Transverse colon (tissue), 4 donors: ENCODE measurements around the gene ZNF487. TPM values are rescaled to one million over a fixed set of nuclear protein-coding genes. Genes with fewer than 3 reads are reported as not detected.

ENCODE experiments used
- DNase-seq: peaks from one replicate; pipeline ENCODE4 v3.0.0-alpha.2; 2019
- H3K27ac ChIP-seq, 4 donors: fragments of 200-600 bp; sonication (generic); 2 replicates each; pipeline ENCODE4 v1.5.1; 2016 to 2018; ENCODE audit warnings: inconsistent platforms in 4 of 4
- H3K27me3 ChIP-seq: fragments of 200-600 bp; sonication (generic); 2 replicates; pipeline ENCODE4 v1.5.1; 2017; ENCODE audit warnings: inconsistent platforms
- H3K36me3 ChIP-seq, 4 donors: fragments of 200-600 bp; sonication (generic); 2 replicates each; pipeline ENCODE4 v1.5.1; 2017 to 2019; ENCODE audit warnings: inconsistent platforms in 4 of 4
- H3K4me1 ChIP-seq, 4 donors: fragments of 200-600 bp; sonication (generic); 2 replicates each; pipeline ENCODE4 v1.5.1; 2017 to 2020; ENCODE audit warnings: inconsistent platforms in 4 of 4
- H3K4me3 ChIP-seq, 4 donors: fragments of 200-600 bp; sonication (generic); 1 replicate in 1 of 4; 2 replicates in 3 of 4; pipeline versions ENCODE4 v1.5.1 to v1.6.1; 2017 to 2019; ENCODE audit warnings: inconsistent platforms in 4 of 4
- H3K9me3 ChIP-seq, 2 donors: fragments of 200-600 bp; sonication (generic); 2 replicates each; pipeline ENCODE4 v1.5.1; 2017 to 2019; ENCODE audit warnings: inconsistent platforms in 2 of 2
- EP300 ChIP-seq: sonication (generic); formaldehyde crosslinking; IDR thresholded peaks from one replicate; pipeline ENCODE4 v1.6.1; 2017; ENCODE audit warnings: antibody characterized with exemption, low read depth
- POLR2A ChIP-seq: fragments of 450-650 bp; IDR thresholded peaks from one replicate; pipeline ENCODE4 v1.6.1; 2016; ENCODE audit warnings: antibody characterized with exemption, mild to moderate bottlenecking, moderate library complexity
- POLR2AphosphoS5 ChIP-seq, 3 donors: sonication (generic); formaldehyde crosslinking; IDR thresholded peaks; one replicate each; pipeline ENCODE4 v1.6.1; 2016; ENCODE audit warnings: antibody characterized with exemption in 3 of 3
- whole genome bisulfite sequencing, 2 donors: methylation state at CpG; one replicate each; pipeline ENCODE4 v1.1.5; 2018; ENCODE audit warnings: low coverage in 1 of 2; 5-methylcytosine and 5-hydroxymethylcytosine counted together
- in situ Hi-C, 4 donors: fragments of 200-750 bp; cut with MboI; loops; one replicate each; pipeline versions ENCODE4 v1.15.0 to v1.15.1; 2017; ENCODE audit warnings: low sequenced_read_pairs in 3 of 4, low pct_ligation_motif_present in 1 of 4, low pct_unique_long_range_greater_than_20kb in 1 of 4
- intact Hi-C: fragments of 100-400 bp; cut with DNase I; formaldehyde crosslinking; loops from one replicate; pipeline ENCODE4 v1.15.1; 2023; ENCODE audit warnings: low total_unique reads
- total RNA-seq, 4 donors: library from RNA; depleted of rRNA; stranded (reverse); fragments of >200 nt; gene quantifications; one replicate each; pipeline ENCODE4 v1.1.0, GENCODE V29; 2016
- TF ChIP-seq, protein P1 (sequence below), 5 experiments: fragments of 200-600 bp in 3 of 5; fragments of 450-650 bp in 2 of 5; sonication (generic) in 3 of 5; IDR thresholded peaks; 1 replicate in 2 of 5; 2 replicates in 3 of 5; pipeline ENCODE4 v1.5.1; 2016 to 2017; ENCODE audit warnings: antibody characterized with exemption in 5 of 5, inconsistent platforms in 3 of 5, mild to moderate bottlenecking in 2 of 5, moderate library complexity in 1 of 5

ZNF487 gene
- 10 to 100 TPM in 1 of 4 donors, 1 to 10 TPM in 3; 6.3 to 15.0 (median 7.9) TPM for total RNA-seq

DNA sequence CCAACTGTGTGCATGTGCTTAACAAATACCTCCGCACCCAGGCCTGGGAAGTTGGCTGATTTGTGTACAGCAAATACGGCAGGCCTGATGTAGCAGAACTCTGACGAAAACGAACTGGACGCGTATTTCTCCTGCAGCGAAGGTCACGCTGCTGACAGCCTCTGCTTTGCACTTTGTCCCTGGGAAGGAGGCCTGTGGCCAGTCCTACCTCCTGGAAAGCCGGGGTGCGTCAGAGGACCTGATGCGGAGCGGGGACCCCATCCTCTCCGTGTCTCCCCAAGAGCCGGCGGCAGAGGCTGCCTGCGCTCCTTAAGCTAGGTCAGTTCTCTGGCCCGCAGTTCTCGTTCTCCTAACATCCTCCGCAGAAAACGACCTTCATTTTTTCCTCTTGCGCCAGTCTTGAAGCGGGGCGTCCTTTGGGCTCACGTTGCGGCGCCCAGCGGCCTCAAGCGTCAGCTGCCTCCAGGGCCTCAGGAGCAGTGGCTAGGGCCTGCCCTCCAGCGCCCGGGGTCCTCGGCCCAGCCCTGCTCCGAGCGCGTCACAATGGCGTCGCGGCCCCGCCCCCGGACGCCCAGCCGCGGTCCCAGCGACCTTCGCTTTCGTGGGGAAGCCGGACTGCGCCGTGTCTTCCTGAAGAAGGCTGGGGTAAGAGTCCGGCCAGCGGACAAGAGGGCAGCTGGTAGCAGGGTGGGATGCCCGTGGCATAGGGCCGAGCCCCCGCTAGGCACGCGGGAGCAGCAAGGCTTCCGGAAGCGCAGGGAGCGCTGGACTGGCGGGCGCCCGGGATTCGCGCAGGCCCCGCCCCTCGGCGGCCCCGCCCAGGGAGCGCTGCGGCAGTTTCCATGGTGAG, at the start of gene ZNF487:
Gene ZNF487, plus strand, starts transcription at position 821 of the 850 bp plus-strand sequence. CDS start 38,703 bp downstream, outside the sequence.
- peak within 1 kb of the TSS; percentile 56 to 87 (median 86) for H3K4me3 ChIP-seq
- WGBS, 2 donors, result 0% methylated on average over 6 to 30 of the region's 69 CpGs
- H3K4me1 ChIP-seq, result peaks cover 3 to 16% (median 4%) of the 10 kb centered on the region in 4 donors
- no peaks in the 10 kb centered on the region for H3K36me3 ChIP-seq
- H3K27me3 ChIP-seq, result no peaks in the 10 kb centered on the region
- TF ChIP-seq POLR2A (peak; percentile 98), POLR2AphosphoS5 (IDR thresholded peaks at IDR 0.05) (peak; percentile 97 to 98 (median 98)), EP300 (peak; percentile 29)
- TF ChIP-seq, protein P1, sequence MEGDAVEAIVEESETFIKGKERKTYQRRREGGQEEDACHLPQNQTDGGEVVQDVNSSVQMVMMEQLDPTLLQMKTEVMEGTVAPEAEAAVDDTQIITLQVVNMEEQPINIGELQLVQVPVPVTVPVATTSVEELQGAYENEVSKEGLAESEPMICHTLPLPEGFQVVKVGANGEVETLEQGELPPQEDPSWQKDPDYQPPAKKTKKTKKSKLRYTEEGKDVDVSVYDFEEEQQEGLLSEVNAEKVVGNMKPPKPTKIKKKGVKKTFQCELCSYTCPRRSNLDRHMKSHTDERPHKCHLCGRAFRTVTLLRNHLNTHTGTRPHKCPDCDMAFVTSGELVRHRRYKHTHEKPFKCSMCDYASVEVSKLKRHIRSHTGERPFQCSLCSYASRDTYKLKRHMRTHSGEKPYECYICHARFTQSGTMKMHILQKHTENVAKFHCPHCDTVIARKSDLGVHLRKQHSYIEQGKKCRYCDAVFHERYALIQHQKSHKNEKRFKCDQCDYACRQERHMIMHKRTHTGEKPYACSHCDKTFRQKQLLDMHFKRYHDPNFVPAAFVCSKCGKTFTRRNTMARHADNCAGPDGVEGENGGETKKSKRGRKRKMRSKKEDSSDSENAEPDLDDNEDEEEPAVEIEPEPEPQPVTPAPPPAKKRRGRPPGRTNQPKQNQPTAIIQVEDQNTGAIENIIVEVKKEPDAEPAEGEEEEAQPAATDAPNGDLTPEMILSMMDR (IDR thresholded peaks at IDR 0.05), result peak in 3 of 5 experiments; percentile 15 to 35 (median 25)
- DNase-seq, result peak; percentile 94
- in situ Hi-C loops, result no loop called here
- H3K9me3 ChIP-seq, result no peaks in the 10 kb centered on the region
- H3K27ac ChIP-seq, result peak within 1 kb of the TSS; percentile 97 to 99 (median 98)
- intact Hi-C loops, result no loop called here

DNA sequence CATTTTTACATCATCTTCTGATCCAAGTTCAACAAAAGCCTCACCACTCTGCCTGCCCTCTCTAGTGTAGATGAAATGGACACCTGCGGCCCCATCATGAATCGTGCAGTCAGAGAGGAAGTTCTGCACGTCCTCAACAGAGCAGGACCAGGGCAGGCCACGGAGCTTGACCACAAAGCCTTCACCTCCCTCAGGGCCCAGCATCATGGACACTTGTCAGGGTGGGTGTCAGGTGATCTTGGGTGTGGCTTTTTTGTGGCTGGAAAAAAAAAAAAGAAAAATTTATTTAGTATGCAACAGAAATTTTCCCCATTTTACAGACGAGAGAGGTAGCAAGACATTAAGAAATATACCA, 49.3 kb upstream of the ZNF487 start:
- no peak overlapping the region for H3K27ac ChIP-seq
- H3K4me1 ChIP-seq, result peaks cover 0 to 16% (median 3%) of the 10 kb centered on the region in 4 donors
- intact Hi-C loops, result no loop called here
- no peak overlapping the region for H3K4me3 ChIP-seq
- peaks cover 0 to 58% (median 29%) of the 10 kb centered on the region in 4 donors for H3K36me3 ChIP-seq
- TF ChIP-seq, protein P1 (IDR thresholded peaks at IDR 0.05), result no peak
- no peak for TF ChIP-seq POLR2AphosphoS5 (IDR thresholded peaks at IDR 0.05)
- no peak for TF ChIP-seq POLR2A
- TF ChIP-seq EP300, result no peak
- 58 to 60% methylated on average over 1 to 5 of the region's 5 CpGs for WGBS, 2 donors
- no peaks in the 10 kb centered on the region for H3K27me3 ChIP-seq
- in situ Hi-C loops, result no loop called here
- no peak for DNase-seq
- H3K9me3 ChIP-seq, result no peaks in the 10 kb centered on the region

- H3K36me3 ChIP-seq, result peaks cover 0 to 76% (median 31%) of the 10 kb centered on the region in 4 donors
- H3K4me3 ChIP-seq, result no peak overlapping the region
- no peak overlapping the region for H3K27ac ChIP-seq
- no peaks in the 10 kb centered on the region for H3K9me3 ChIP-seq
- in situ Hi-C loops (no loop called here), intact Hi-C loops (no loop called here)
- TF ChIP-seq EP300 (no peak), POLR2A (no peak), POLR2AphosphoS5 (IDR thresholded peaks at IDR 0.05) (no peak)
- TF ChIP-seq, protein P1 (IDR thresholded peaks at IDR 0.05), result no peak
- H3K4me1 ChIP-seq, result peaks cover 2 to 19% (median 9%) of the 10 kb centered on the region in 4 donors
- no peak for DNase-seq
- no peaks in the 10 kb centered on the region for H3K27me3 ChIP-seq
- 60 to 67% methylated on average over 1 to 3 of the region's 3 CpGs for WGBS, 2 donors
Measured at GRCh38 chr10:43389867-43390266, 47.0 kb upstream of the ZNF487 start.

DNA sequence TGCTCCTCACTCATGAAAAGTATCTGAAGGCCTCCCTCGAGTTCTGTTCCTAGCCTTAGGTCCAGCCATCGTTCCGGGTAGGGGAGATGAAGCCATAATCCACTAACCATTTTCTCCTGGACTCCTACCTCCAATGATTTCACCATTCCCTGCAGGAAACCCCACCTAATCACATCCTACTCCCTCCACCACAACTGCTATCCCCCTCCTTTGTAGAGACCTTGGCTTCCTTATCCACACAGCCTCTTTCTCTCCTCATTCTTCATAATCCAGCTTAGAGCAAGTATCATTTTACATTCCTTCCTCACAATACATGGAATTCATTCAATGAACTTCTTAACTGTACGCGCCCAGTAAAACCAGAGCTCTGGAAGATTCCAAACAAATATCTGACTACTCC, 46.6 kb upstream of the ZNF487 start:
- 76 to 89% methylated on average over 3 to 5 of the region's 5 CpGs for WGBS, 2 donors
- intact Hi-C loops, result no loop called here
- Histone ChIP-seq H3K4me3 (no peak overlapping the region), H3K9me3 (no peaks in the 10 kb centered on the region), H3K27me3 (no peaks in the 10 kb centered on the region), H3K36me3 (peaks cover 0 to 76% (median 31%) of the 10 kb centered on the region in 4 donors), H3K4me1 (peaks cover 7 to 24% (median 14%) of the 10 kb centered on the region in 4 donors), H3K27ac (no peak overlapping the region)
- TF ChIP-seq EP300, result no peak
- no peak for TF ChIP-seq POLR2A
- no peak for TF ChIP-seq POLR2AphosphoS5 (IDR thresholded peaks at IDR 0.05)
- TF ChIP-seq, protein P1 (IDR thresholded peaks at IDR 0.05), result no peak
- no peak for DNase-seq
- in situ Hi-C loops, result no loop called here
